GM18505 (cell line): ENCODE measurements around the gene BHMT2.

Source experiments
- ATAC-seq: cut with Tn5 transposase; IDR thresholded peaks from one replicate; pipeline ENCODE4 v1.9.1; 2021; ENCODE audit not compliant: unreplicated experiment
- POLR2A ChIP-seq: IDR thresholded peaks from 4 replicates; pipeline ENCODE4 v1.6.1; 2011; ENCODE audit warnings: borderline replicate concordance; ENCODE audit not compliant: insufficient read depth, insufficient read length; ENCODE audit errors: extremely low read depth

The BHMT2 gene

DNA sequence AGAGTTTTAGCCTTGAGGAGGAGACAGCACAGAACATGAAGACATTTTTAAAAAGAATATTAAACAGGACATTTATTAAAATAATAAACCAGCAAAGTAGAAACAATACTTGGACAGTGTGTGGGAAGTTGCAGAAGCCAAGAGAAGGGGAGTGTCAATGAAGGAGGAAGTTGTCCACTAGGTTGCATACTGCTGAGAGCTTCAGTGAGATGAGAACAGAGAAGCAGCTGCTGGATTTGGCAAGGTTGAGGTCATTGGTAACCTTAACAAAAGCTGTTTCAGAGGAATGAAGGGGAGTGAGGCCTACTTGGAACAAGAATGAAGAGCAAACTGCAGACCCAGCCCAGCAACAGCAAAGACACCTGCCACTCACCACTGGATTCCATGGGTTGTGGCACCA, 53.4 kb downstream of the BHMT2 start:
- no peak for TF ChIP-seq POLR2A
- no peak for ATAC-seq

DNA sequence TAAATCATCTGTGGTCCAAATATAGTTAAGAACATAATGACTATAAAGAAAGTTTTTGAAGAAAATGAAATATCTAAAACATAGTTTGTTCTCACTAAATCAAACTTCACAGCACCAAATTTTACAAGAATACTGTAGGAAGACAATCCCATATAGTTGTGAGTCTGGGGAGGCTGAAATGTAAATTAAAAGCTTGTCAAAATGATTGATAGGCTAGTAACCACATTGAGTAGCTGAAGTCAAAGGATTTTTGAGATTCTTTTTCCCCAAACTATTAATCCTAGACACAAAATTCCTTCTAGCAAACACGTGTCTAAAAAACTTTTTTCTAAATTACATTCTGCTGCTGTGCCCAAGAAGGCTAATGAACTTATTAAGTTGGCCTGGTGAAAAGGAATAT, 55.0 kb downstream of the BHMT2 start:
- no peak for ATAC-seq
- no peak for TF ChIP-seq POLR2A

DNA sequence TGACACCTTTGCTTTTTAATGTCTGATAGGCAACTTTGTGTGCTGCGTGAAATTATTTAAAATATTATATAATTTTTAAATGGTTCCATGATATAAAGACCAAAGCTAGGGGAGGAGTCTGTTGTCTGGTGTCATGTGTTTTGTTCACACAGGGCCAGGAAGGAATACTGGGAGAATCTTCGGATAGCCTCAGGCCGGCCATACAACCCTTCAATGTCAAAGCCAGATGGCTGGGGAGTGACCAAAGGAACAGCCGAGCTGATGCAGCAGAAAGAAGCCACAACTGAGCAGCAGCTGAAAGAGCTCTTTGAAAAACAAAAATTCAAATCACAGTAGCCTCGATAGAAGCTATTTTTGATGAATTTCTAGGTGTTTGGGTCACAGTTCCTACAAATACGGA, 61.2 kb downstream of the BHMT2 start:
- no peak for ATAC-seq
- no peak for TF ChIP-seq POLR2A

DNA sequence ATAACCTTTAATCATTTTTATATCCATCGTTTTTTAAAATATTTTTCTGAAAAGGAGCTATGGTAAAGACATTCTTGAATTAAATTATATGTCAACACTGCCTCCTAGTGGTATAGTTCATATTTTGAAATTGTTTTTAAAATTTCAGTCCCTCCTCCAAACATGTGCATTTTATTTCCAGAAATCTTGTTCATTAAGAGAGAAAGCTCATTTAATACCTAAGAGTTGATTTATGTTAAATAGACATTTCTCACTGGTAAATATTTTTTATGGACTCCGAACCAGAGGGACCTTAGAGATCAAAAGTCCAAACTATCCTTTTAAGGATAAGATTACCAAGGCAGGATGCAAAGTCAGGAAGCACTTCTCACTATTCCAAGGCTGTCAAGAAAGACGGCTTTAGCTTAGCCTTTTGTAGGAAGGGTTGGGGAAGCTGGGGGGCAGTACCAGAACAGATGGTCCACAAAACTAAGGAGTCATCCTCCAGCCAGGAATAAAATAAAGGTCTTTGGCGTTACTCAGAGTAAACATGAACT, 63.6 kb downstream of the BHMT2 start:
- ATAC-seq: no peak
- TF ChIP-seq POLR2A: no peak

DNA sequence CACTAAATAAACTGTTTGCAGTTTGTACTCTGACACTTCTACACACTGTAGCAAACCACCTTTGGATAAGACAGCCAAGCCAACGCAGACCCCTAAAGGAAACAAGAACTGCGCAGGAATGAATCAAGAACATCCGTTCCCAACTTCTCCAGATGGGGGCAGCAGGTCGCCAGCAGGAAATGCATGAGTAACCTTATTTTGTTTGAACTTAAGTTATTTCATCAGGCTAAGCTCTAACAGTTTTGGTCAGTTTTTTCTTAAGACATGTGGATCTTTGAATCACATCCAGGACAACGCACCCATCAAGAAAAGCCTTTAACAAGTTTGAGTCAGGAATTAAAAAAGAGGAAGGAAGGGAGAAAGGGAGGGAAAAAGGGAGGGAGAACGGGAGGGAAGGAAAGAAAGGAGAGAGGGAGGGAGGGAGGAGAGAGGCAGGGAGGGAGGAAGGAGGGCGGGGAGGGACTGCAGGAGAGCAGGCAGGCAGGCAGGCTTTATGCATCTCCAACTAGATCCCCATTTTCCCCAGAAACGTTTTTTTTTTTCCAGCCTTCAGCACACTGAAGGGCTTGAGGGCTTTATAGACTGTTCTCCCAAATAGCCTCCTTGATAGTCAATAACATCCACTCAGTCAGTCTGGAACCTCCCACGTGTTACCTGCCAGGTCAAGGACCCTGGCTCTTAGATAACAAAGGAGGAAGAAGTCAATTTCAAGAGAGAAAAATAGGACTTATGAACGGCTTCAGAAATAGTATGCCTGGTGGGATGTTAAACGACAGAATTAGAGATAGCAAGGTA, 64.3 kb downstream of the BHMT2 start:
- no peak for ATAC-seq

DNA sequence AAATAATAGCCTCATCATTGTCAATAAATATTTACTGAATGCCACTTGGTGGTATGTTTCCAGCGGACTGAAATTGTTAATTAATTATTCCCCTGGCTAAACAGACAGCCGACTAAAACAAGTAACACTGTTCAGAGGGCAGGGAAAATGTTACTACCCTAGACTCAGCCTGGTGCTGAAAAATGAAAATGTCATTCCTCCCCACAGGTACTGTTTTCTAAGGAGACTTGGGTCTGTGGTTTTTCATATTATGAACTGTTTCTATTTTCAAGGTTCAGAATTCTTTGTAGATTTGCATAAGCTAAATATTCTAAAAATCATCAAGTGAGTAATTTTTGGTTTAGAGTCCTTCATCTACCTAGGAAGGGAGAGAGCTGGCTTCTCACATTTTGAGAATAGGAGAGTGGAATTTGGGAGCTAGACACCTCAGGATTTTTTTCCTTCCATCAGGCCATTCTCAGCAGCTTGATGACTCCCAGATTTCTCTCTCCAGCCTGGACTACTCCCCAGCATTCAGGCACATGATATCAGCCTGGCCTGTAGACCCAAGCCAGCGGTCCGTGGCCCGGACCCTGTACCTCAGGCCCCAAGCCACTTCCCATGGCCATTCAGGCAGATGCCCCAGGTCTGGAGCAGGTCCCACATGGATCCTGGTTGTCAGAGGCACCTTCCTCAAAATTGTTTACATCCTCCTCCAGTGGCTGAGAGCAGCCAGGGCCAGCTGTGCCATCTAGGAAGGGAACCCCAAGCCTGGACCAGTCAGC, 66.4 kb downstream of the BHMT2 start:
- no peak for ATAC-seq
- TF ChIP-seq POLR2A: no peak

More for the DNA sequence above, 64.3 kb downstream of the BHMT2 start:
- TF ChIP-seq POLR2A: no peak

DNA sequence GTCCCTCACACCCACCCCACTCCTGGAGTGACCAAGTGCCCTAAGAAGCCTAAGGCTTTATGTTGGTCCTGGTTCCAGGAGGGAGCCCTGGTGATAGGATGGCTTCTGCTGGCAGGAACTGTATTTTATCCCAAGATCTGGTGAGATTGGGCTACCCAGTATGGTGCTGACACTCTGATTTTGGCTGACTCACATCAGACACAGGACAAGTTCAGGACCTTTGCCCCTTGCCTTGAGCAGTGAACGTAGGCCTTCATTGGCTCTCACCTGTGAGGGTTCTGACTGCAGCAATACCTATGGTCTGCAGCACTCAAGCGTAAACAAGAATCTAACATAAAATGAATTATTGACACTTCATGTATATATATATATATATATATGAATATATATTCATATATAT, 67.1 kb downstream of the BHMT2 start:
- no peak for TF ChIP-seq POLR2A
- ATAC-seq: no peak
